Raji (cell line): ENCODE results near the gene HINT1.

Experiments
- POLR2A ChIP-seq: IDR thresholded peaks from 2 replicates; pipeline ENCODE4 v1.6.1; 2011; ENCODE audit warnings: low read depth, low read length, control low read depth; ENCODE audit not compliant: insufficient read depth

The HINT1 gene

DNA sequence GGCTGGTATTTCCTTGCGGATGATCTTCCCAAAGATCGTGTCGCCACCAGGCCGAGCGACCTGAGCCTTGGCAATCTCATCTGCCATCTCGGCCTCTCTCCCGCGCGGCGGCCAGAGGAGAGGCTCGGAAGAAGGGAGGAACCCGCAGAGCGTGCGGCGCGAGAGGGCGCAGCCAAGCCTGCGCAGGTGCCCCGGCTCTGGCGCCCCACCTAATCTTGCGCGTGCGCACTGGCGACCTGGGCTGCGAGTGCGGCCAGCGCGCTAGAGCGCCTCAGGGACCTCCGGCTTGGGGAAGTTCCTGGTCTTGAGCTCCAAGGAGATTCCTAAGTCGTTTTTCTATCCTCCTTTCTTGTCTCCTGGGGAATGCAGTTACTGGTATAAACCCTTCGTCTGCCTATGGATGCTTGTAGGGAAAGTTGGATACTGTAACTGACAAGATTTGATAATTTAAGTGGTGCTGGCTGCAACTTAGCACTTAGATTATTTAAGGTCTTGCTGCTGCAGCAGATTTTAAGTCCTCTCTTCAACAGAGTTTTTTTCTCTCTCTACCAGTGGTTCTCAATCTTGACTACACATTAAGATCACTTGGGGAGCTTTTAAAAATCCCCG lies at the start of gene HINT1:
Gene HINT1 (minus strand): TSS at position 138 of the 609 bp plus-strand sequence. CDS start 51 bp downstream, at position 87.
- TF ChIP-seq POLR2A: peak; percentile 96

DNA sequence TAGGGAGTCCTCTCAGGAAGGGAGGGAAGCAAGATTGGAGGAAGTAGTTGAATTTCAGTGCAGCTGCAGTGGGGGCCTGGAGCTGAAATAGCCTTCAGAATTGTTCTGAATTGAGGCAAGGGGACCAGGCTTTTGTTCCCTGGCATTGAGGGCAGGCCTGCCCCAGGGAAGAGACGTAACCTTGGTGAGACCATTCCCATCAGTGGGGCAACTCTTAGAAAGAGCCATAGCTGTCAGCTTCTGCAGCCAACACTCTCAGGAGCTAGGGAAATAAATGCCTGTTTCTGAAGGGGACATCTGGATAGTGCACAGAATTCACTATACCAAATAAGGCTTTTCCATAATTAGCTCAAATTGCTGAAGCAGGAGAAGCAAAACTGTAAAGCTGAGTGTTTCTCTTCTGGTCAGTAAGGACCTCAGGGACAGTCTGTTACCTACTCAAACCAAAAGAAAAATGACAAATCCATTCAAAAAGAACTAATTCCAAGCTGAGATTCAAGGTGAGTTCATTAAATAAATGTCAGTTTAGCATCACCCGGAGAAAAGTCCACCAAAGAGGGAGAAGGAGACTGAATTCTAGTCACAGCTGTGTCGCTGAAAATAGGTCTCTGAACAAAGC lies 49.7 kb upstream of the HINT1 start:
- no peak for TF ChIP-seq POLR2A

DNA sequence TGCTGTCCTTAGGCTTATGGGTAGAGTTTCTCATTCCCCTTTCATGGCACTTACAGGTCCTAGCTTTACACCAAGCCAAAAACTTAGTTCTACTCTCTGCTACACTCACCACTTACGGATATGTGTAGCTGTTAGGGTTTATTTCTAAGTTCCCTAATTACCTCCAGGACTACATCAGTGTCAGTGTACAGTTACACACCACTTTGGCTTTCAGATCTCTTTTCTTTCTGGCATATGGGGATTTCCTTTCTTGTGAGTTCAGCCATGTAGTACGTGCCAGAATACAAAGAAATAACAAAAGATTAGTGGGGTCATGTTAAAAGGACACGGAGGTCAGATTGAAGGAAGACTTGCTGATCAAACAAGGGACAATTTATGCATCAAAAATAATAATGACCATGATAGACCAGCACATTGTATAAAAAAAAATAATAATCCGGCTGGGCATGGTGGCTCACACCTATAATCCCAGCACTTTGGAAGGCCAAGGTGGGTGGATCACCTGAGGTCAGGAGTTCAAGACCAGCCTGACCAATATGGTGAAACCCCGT lies 47.5 kb upstream of the HINT1 start:
- TF ChIP-seq POLR2A: no peak

DNA sequence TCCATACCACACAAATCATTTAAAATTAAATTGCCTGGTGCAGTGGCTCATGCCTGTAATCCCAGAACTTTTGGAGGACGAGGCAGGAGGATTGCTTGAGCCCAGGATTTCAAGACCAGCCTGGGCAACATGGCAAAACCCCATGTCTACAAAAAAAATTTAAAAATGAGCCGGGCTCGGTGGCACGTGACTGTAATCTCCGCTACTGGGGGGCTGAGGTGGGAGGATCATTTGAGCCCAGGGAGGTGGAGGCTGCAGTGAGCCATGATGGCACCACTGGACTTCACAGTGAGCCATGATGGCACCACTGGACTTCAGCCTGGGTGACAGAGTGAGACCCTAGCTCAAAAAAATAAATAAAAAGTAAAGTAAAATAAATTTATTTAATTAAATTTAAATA lies 46.6 kb upstream of the HINT1 start:
- TF ChIP-seq POLR2A: no peak

DNA sequence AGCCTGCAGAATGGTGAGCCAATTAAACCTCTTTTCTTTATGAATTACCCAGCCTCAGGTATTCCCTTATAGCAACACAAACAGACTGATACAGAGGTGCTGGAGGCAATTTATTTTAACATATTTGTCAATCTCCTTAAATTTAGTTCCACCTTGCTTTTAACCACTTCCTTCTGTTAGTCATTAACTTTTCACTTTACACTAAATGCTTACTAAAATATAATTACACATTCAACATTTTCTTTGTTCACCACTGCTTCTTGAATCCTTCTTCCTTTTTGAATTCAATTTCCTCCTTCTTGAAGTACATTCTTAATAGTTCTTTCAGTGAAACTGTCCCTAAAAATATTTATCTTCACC lies 45.1 kb upstream of the HINT1 start:
- no peak for TF ChIP-seq POLR2A

DNA sequence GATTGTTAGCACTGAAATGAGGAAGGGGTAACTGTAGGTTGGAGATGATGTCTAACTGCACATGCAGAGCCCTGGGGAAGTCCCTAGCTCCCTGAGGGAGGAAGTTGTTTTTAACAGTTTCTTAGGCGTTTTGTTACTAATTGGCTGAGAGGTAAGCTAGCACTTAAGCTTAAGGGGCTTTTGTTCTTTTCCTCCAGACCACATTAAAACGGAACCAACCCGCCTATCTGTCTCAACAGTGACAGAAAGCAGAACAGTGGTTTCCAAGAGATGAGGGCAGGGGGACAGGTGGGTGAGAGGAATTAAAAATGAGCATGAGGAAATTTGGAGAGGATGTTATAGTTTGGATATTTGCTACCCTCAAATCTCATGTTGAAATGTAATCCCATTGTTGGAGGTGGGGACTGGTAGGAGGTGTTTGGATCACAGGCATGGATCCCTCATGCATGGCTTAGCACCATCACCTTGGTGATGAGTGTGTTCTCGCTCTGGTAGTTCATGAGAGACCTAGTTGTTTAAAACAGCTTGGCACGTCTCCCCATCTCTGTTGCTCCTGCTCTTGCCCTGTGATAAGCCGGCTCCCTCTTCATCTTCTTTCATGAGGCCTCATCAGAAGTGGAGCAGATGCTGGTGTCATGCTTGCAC lies 44.6 kb upstream of the HINT1 start:
- peak; percentile 60; the same call in 1 of the 2 replicates for TF ChIP-seq POLR2A

DNA sequence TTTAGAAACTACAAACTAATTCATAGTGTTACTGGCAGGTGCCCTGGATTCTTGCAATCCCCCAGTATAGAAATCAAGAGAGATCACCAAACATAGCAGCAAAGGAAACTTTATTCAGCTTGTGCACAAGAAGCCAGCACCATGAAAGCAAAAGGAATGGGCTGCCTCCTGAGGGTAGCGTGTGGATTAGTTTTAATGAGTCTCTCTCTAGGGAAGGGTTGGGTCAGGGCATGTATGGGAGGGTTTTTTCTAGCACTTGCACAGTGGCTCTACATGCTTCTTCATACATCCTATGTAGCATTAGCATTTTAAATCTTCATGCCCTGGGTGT lies 44.1 kb upstream of the HINT1 start:
- TF ChIP-seq POLR2A: no peak

DNA sequence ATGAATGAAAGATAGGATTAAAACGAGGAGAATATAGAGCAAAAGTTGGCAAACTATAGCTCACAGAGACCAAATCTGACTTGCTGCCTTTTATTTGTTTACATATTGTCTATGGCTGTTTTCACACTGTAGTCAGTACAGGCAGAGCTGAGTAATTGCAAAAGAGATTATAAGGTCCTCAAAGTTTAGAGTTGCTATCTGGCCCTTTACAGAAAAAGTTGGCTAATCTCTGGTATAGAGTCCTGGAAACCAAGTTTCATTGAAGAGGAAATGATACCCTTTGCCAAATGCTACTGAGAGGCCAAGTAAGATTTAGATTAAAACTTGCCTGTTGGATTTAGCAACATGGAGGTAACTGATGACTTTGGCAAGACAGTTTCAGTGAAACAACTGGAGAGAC lies 41.7 kb upstream of the HINT1 start:
- TF ChIP-seq POLR2A: no peak

DNA sequence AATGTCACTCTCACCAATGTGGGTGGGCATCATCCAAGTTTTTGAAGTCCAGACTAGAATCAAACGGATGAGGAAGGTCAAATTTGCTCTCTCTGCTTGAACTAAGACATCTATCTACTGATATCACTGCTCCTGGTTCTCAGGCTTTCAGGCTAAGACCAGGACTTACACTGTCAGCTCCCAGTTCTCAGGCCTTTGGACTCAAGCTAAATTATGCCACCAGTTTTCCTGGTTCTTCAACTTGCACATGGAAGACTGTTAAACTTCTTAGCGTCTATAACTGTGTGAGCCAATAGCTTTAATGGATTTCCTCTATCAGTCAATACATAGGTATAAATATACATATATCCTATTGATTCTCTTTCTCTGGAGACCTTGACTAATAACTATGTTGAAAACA lies 41.0 kb upstream of the HINT1 start:
- TF ChIP-seq POLR2A: no peak

DNA sequence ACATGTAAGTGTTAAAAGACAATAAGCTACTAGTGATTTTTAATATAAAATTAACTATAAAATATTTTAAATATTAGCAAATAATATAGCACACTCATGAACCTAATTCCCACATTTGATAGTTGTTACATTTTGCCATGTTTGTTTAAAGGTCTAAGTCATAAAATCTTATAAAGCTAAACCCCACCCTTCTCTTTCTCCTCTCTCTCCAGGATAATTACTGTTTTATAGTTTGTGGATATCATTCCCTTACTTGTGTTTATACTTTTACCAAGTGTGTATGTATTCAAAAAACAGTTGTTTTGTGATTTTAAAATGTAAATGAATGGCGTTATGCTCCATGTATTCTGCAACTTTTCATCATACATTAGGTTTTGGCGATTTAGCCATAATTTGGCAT lies 39.9 kb upstream of the HINT1 start:
- TF ChIP-seq POLR2A: no peak

DNA sequence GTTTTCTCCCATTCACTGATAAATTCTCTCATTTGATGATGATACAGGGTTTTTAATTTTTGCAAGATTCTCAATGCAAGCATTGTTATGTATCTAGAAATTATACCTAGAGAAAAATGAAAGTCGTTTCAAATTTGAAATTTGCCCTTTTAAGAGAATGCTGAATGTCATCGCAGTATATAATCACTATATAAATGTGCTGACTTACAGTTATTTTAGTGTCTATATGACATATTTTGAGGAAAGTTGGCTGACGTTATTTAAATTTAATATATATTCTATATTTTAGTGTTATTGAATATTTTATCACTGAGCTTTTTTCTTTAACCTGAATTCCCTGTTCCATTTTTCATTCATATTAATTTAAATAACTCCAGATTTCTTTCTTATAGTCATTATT lies 35.5 kb upstream of the HINT1 start:
- no peak for TF ChIP-seq POLR2A

DNA sequence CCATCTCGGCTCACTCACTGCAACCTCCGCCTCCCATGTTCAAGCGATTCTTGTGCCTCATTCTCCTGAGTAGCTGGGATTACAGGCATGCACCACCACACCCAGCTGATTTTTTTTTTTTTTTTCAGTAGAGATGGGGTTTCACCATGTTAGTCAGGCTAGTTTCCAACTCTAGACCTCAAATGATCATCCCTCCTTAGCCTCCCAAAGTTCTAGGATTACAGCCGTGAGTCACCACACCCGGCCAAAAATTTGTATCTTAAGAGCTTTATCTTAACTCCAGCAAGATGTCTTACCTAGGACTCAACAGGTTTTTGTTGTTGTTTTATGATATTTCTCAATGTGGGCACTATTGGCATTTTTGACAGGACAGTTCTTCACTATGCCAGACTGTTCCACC lies 33.6 kb upstream of the HINT1 start:
- TF ChIP-seq POLR2A: no peak

DNA sequence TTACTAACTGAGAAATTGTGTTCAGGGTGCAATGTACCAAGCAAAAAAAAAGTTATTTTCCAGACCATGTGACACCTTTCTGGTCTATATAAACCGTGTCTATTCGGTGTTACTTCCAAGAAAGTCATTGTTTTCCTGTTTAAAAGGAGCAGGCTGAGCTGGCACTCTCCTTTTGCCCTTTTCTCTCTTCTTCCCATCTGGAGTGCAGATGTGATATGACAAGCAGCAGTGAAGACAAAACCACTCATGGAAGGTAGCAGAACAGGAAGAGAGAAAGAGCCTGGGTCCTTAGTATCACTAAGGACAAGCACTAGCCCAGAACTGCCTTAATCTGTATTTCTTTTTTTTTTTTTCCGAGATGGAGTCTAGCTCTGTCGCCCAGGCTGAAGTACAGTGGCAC lies 31.3 kb upstream of the HINT1 start:
- TF ChIP-seq POLR2A: no peak

DNA sequence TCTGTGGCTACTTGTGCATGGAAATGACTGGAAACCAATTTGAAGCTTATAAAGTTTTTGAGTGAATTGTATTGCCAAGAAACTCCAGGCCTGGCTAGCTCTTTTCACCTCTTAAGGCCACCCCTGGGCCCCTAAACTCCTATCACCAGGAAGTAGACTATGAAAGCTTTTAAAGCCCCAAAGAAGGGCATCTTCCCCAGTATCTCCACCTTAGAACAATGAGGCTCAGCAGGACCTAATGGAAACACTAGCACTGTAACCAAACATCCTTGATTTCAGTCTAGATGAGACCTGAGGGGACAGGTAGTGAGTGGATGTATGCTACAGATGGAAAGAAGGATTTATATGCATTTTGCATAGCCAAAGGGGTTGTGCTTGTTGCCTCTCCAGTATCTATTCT lies 30.6 kb upstream of the HINT1 start:
- TF ChIP-seq POLR2A: no peak

DNA sequence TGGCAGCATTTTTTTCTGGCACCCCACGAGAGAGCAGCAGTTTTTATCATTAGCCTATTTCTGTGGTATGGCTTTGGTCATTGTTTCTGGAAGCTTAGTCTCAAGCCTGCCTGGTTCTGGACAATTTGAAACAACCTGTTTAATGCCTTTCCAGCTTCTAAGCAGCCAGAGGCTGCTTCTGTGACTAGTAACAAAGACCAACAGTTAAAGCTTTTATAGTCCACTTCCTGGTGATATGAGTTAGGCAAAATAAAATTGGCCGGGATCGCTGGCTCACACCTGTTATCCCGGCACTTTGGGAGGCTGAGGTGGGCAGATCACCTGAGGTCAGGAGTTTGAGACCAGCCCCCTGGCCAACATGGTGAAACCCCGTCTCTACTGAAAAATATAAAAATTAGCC lies 29.7 kb upstream of the HINT1 start:
- no peak for TF ChIP-seq POLR2A

DNA sequence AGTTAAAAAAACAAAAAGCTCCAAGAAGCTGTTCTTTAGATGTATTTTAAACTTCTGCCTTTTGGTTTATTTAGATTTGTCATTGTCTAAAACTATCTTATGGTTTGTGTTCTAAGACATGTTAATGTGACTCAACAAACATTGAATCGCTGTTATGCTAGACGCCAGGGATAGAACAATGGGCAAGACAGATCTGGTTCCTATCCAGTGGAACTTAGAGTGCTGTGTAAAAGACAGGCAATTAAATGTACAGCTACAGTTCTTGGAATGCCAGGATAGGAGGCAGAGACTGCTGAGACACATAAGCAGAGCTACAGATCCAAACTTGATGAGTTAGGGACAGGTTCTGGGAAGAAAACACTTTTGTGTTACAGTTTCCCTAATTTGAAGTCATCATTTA lies 28.1 kb upstream of the HINT1 start:
- TF ChIP-seq POLR2A: no peak
